NCI-H82 (cell line): ENCODE data around the gene LAPTM5.

Experiments
- DNase-seq: peaks from one replicate; lab custom pipeline; 2025; lab: John Stamatoyannopoulos, UW

LAPTM5 gene

GRCh38 chr1:30728832-30729638, 28.5 kb downstream of the LAPTM5 start:
- DNase-seq, result no peak

- DNase-seq, result no peak
These were observed 29.2 kb downstream of the LAPTM5 start for GRCh38 chr1:30728340-30728739.

GRCh38 chr1:30727824-30728223, 29.8 kb downstream of the LAPTM5 start:
- DNase-seq, result no peak

GRCh38 chr1:30726773-30727684, 30.5 kb downstream of the LAPTM5 start:
- DNase-seq, result no peak

GRCh38 chr1:30726236-30726635, 31.3 kb downstream of the LAPTM5 start:
- no peak for DNase-seq

GRCh38 chr1:30725450-30726095, 32.0 kb downstream of the LAPTM5 start:
- DNase-seq, result no peak

GRCh38 chr1:30724655-30725421, 32.7 kb downstream of the LAPTM5 start:
- DNase-seq, result no peak

- no peak for DNase-seq
These were observed 33.4 kb downstream of the LAPTM5 start for GRCh38 chr1:30724175-30724574.

- no peak for DNase-seq
These were observed 34.2 kb downstream of the LAPTM5 start, which contains the start of gene MATN1 for GRCh38 chr1:30723331-30723755. MATN1 (minus strand) TSS chr1:30723585; CDS start chr1:30723551, 34 bp downstream.

GRCh38 chr1:30721812-30722537, 35.6 kb downstream of the LAPTM5 start:
- peak; percentile 16 for DNase-seq

GRCh38 chr1:30721341-30721793, 36.2 kb downstream of the LAPTM5 start:
- DNase-seq, result no peak

GRCh38 chr1:30720271-30721223, 37.0 kb downstream of the LAPTM5 start:
- no peak for DNase-seq

GRCh38 chr1:30719406-30720270, 37.9 kb downstream of the LAPTM5 start:
- DNase-seq, result no peak

GRCh38 chr1:30718636-30719405, 38.8 kb downstream of the LAPTM5 start:
- DNase-seq, result peak; percentile 90

GRCh38 chr1:30718091-30718635, 39.4 kb downstream of the LAPTM5 start:
- DNase-seq, result peak; percentile 100

GRCh38 chr1:30716646-30717045, 40.9 kb downstream of the LAPTM5 start:
- no peak for DNase-seq

- DNase-seq, result no peak
These were observed 41.7 kb downstream of the LAPTM5 start for GRCh38 chr1:30715886-30716285.
